Measurements from ENCODE around the gene P3R3URF.

Gene P3R3URF

GRCh38 chr1:46131093-46131492 is 45.2 kb downstream of the P3R3URF start:
- FAIRE-seq (no peak), DNase-seq (ENCODE audit: insufficient read length, low spot score) (no peak)
- no peak for TF ChIP-seq TAF1 (IDR thresholded peaks at IDR 0.05; ENCODE audit: low read depth, low read length)
- TF ChIP-seq SPI1 (IDR thresholded peaks at IDR 0.05; ENCODE audit: low read depth, low read length) = no peak
- no peak for TF ChIP-seq POLR2AphosphoS5 (IDR thresholded peaks at IDR 0.05; ENCODE audit: low read depth, low read length)
- TF ChIP-seq PAX5 (IDR thresholded peaks at IDR 0.05; ENCODE audit: insufficient read depth, low read length, severe bottlenecking) = no peak
- TF ChIP-seq POLR2A (IDR thresholded peaks at IDR 0.05; ENCODE audit: low read depth, low read length) = no peak
- no peak for TF ChIP-seq POU2F2 (IDR thresholded peaks at IDR 0.05; ENCODE audit: low read depth, low read length)

DNA sequence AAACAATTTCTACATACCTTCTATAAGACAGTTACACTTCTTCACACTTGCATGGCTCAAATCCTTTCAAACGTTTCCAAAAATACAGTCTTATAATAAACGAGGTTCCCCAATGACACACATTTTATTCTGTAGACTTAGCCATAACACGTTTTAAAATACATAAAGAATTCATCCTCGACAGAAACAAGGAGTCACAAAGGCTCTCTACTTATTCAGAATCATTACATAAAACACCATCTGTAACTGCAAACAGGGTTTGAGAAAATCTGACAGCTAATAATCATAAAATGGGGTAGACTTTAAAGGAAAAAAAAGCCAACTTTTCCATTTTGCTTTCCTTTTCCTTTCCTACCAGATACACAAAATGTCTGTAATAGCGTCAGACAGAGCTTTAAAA is 45.7 kb downstream of the P3R3URF start:
- TF ChIP-seq TAF1 (IDR thresholded peaks at IDR 0.05; ENCODE audit: low read depth, low read length) (no peak), POU2F2 (IDR thresholded peaks at IDR 0.05; ENCODE audit: low read depth, low read length) (no peak), PAX5 (IDR thresholded peaks at IDR 0.05; ENCODE audit: insufficient read depth, low read length, severe bottlenecking) (no peak), POLR2A (IDR thresholded peaks at IDR 0.05; ENCODE audit: low read depth, low read length) (no peak), POLR2AphosphoS5 (IDR thresholded peaks at IDR 0.05; ENCODE audit: low read depth, low read length) (no peak)
- FAIRE-seq (no peak), DNase-seq (ENCODE audit: insufficient read length, low spot score) (no peak)

- TF ChIP-seq TAF1 (IDR thresholded peaks at IDR 0.05; ENCODE audit: low read depth, low read length) (no peak), POLR2AphosphoS5 (IDR thresholded peaks at IDR 0.05; ENCODE audit: low read depth, low read length) (no peak), POU2F2 (IDR thresholded peaks at IDR 0.05; ENCODE audit: low read depth, low read length) (no peak), POLR2A (IDR thresholded peaks at IDR 0.05; ENCODE audit: low read depth, low read length) (no peak), PAX5 (IDR thresholded peaks at IDR 0.05; ENCODE audit: insufficient read depth, low read length, severe bottlenecking) (no peak), SPI1 (IDR thresholded peaks at IDR 0.05; ENCODE audit: low read depth, low read length) (no peak)
- no peak for FAIRE-seq
- DNase-seq (ENCODE audit: insufficient read length, low spot score) = no peak
These were observed 46.2 kb downstream of the P3R3URF start for GRCh38 chr1:46130121-46130520.

- FAIRE-seq (no peak), DNase-seq (ENCODE audit: insufficient read length, low spot score) (no peak)
- no peak for TF ChIP-seq POLR2AphosphoS5 (IDR thresholded peaks at IDR 0.05; ENCODE audit: low read depth, low read length)
- TF ChIP-seq SPI1 (IDR thresholded peaks at IDR 0.05; ENCODE audit: low read depth, low read length) = no peak
- no peak for TF ChIP-seq TAF1 (IDR thresholded peaks at IDR 0.05; ENCODE audit: low read depth, low read length)
- TF ChIP-seq POLR2A (IDR thresholded peaks at IDR 0.05; ENCODE audit: low read depth, low read length) = no peak
- TF ChIP-seq POU2F2 (IDR thresholded peaks at IDR 0.05; ENCODE audit: low read depth, low read length) = no peak
- TF ChIP-seq PAX5 (IDR thresholded peaks at IDR 0.05; ENCODE audit: insufficient read depth, low read length, severe bottlenecking) = no peak
These were observed 47.9 kb downstream of the P3R3URF start for GRCh38 chr1:46128344-46128743.

All from GM12891 (cell line).